A673 (cell line): ENCODE results near the gene USHBP1. TPM values are rescaled to one million over a fixed set of nuclear protein-coding genes. Genes with fewer than 3 reads are reported as not detected.
A peak's percentile ranks its signal among the peaks of the same experiment; 100 is the strongest.

Experiments
- BruUV-seq: library from RNA; stranded (reverse); fragments of 400-500 nt; replicated peaks from 2 replicates; lab custom pipeline; 2021; lab: Mats Ljungman, UMichigan
- CTCF ChIA-PET: fragments of 300-600 bp; sonication (Branson Sonifier 250); formaldehyde crosslinking; loops from one replicate; lab custom pipeline; 2022; ENCODE audit warnings: antibody characterized with exemption; lab: Charles Lee
- POLR2A ChIA-PET: fragments of 300-600 bp; sonication (Branson Sonifier 250); formaldehyde crosslinking; loops from one replicate; lab custom pipeline; 2022; ENCODE audit warnings: antibody characterized with exemption; ENCODE audit not compliant: low non-redundant PET; lab: Charles Lee
- DNase-seq: peaks from one replicate; pipeline ENCODE4 v3.0.0-alpha.2; 2015; ENCODE audit warnings: low spot score
- H3K27ac ChIP-seq: fragments of 200-600 bp; sonication (generic); 2 replicates; pipeline ENCODE4 v1.5.1; 2016; ENCODE audit warnings: mixed run types, low read depth, mild to moderate bottlenecking, mixed read lengths, antibody characterized with exemption, low read length; ENCODE audit not compliant: poor library complexity, severe bottlenecking
- H3K27me3 ChIP-seq: fragments of 200-600 bp; sonication (generic); replicated peaks from 2 replicates; pipeline ENCODE4 v1.6.1; 2017; ENCODE audit warnings: mixed run types, low read depth, mild to moderate bottlenecking, mixed read lengths, antibody characterized with exemption, low read length; ENCODE audit not compliant: insufficient read depth, poor library complexity
- H3K36me3 ChIP-seq: fragments of 200-600 bp; sonication (generic); 2 replicates; pipeline ENCODE4 v1.6.1; 2016; ENCODE audit warnings: mixed run types, mild to moderate bottlenecking, mixed read lengths, antibody characterized with exemption, low read length; ENCODE audit not compliant: insufficient read depth, poor library complexity, severe bottlenecking
- H3K4me1 ChIP-seq: fragments of 200-600 bp; sonication (generic); 2 replicates; pipeline ENCODE4 v1.6.1; 2017; ENCODE audit warnings: mixed run types, mild to moderate bottlenecking, mixed read lengths, antibody characterized with exemption, low read length; ENCODE audit not compliant: insufficient read depth, poor library complexity, severe bottlenecking
- H3K4me3 ChIP-seq: fragments of 200-600 bp; sonication (generic); 2 replicates; pipeline ENCODE4 v1.5.1; 2016; ENCODE audit warnings: low read depth, mixed run types, mild to moderate bottlenecking, mixed read lengths, low read length; ENCODE audit not compliant: poor library complexity, severe bottlenecking
- H3K9me3 ChIP-seq: fragments of 200-600 bp; sonication (generic); 2 replicates; pipeline ENCODE4 v1.6.1; 2016; ENCODE audit warnings: mixed run types, low read depth, mild to moderate bottlenecking, mixed read lengths, antibody characterized with exemption, low read length; ENCODE audit not compliant: poor library complexity, severe bottlenecking
- EZH2 ChIP-seq: fragments of 200-600 bp; sonication (generic); IDR thresholded peaks from 2 replicates; pipeline ENCODE4 v1.6.1; 2017; ENCODE audit warnings: borderline replicate concordance, low read depth, mild to moderate bottlenecking, mixed read lengths, antibody characterized with exemption, low read length; ENCODE audit not compliant: poor library complexity, severe bottlenecking
- intact Hi-C: fragments of 100-400 bp; cut with micrococcal nuclease; formaldehyde crosslinking; loops from one replicate; pipeline ENCODE4 v1.10.0; 2022; ENCODE audit not compliant: unreplicated experiment
- total RNA-seq: library from RNA; stranded (reverse); gene quantifications from 2 replicates; pipeline ENCODE4 v1.2.3, GENCODE V29; 2021
- TF ChIP-seq, protein P1 (sequence below): fragments of 300-800, 200-600 bp; sonication (generic); conservative IDR thresholded peaks from 2 replicates; pipeline ENCODE4 v1.5.1; 2017; ENCODE audit warnings: low read depth, mild to moderate bottlenecking, antibody characterized with exemption, low read length, moderate library complexity, mixed read lengths

USHBP1 gene
- total RNA-seq, 1 experiment from 2014 or later: not detected

DNA sequence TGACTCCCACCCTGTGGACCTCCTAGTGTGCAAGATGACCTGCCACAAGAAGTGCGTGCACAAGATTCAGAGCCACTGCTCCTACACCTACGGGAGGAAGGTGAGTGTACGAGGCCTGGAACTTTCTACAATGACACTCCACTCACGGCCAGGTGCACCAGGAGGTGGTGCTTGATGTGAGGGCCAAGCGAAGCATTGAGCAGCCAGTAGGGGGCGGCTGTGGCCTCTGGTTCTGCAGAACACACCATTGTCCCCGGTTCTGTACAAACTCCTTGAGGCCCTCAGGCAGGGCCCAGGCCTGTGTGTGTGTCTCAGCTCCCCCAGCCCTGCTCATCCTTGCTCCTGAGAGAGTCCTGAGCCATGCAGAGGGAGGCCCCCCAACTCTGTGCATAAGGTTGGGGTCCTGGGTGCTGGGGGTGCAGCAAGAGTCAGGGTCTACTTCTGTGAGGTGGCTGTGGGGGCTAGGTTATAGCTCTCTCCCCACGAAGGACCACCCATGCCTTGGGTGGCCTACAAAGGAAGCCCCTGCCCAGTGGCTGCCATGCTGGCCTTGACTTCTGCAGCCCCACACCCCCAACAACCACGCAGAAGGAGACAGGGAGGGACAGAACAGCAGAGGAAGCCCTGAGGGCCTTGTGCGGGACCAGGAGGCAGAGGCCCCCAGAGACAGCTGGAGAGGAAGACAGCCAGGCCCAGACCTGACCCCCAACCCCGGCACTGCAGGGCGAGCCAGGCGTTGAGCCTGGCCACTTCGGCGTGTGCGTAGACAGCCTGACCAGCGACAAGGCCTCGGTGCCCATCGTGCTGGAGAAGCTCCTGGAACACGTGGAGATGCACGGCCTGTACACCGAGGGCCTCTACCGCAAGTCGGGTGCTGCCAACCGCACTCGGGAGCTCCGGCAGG, 59.1 kb downstream of the USHBP1 start:
- Histone ChIP-seq H3K27ac (no peak overlapping the region), H3K9me3 (no peaks in the 10 kb centered on the region), H3K27me3 (no peaks in the 10 kb centered on the region), H3K4me1 (no peaks in the 10 kb centered on the region), H3K4me3 (no peak overlapping the region), H3K36me3 (peaks cover 20% of the 10 kb centered on the region)
- BruUV-seq: no TSS peak
- TF ChIP-seq, protein P1, sequence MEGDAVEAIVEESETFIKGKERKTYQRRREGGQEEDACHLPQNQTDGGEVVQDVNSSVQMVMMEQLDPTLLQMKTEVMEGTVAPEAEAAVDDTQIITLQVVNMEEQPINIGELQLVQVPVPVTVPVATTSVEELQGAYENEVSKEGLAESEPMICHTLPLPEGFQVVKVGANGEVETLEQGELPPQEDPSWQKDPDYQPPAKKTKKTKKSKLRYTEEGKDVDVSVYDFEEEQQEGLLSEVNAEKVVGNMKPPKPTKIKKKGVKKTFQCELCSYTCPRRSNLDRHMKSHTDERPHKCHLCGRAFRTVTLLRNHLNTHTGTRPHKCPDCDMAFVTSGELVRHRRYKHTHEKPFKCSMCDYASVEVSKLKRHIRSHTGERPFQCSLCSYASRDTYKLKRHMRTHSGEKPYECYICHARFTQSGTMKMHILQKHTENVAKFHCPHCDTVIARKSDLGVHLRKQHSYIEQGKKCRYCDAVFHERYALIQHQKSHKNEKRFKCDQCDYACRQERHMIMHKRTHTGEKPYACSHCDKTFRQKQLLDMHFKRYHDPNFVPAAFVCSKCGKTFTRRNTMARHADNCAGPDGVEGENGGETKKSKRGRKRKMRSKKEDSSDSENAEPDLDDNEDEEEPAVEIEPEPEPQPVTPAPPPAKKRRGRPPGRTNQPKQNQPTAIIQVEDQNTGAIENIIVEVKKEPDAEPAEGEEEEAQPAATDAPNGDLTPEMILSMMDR: peak; percentile 74
- TF ChIP-seq EZH2: no peak
- peak; percentile 60 for DNase-seq
- CTCF ChIA-PET: interaction anchor here (1.0 kb wide), 1 partner anchor 38 kb away, joined by 3 read pairs; no protein-coding TSS in a partner anchor
- POLR2A ChIA-PET: interaction anchor here (0.6 kb wide), 1 partner anchor 594 kb away, joined by 3 read pairs; no protein-coding TSS in a partner anchor
- intact Hi-C loops: loop anchor here (2.0 kb wide), 1 partner anchor 77 kb away; no protein-coding TSS in a partner anchor

DNA sequence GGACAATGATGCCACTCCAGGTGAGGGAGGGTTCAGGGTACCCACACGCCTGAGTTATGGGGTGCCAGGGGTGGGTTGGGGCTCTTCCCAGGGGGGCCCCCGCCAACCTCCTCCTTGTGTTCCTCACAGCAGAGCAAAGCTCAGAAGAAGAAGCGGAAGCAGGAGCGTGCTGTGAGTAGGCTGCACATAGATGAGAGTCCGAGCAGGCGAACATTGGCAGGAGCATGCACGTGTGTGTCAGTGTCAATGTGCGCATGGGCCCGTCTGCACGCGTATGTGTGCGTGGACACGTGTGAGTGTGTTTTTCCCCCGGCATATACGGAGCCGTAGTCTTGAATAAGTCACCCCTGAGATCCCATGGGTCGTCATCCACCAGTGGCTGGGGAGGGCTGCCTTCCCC, 61.8 kb downstream of the USHBP1 start:
- Histone ChIP-seq H3K27me3 (no peaks in the 10 kb centered on the region), H3K36me3 (peaks cover 30% of the 10 kb centered on the region), H3K27ac (no peak overlapping the region), H3K4me1 (no peaks in the 10 kb centered on the region), H3K9me3 (no peaks in the 10 kb centered on the region), H3K4me3 (no peak overlapping the region)
- intact Hi-C loops: no loop called here
- no TSS peak for BruUV-seq
- POLR2A ChIA-PET: no interaction called here
- TF ChIP-seq EZH2: no peak
- TF ChIP-seq, protein P1: no peak
- DNase-seq: no peak
- CTCF ChIA-PET: no interaction called here

DNA sequence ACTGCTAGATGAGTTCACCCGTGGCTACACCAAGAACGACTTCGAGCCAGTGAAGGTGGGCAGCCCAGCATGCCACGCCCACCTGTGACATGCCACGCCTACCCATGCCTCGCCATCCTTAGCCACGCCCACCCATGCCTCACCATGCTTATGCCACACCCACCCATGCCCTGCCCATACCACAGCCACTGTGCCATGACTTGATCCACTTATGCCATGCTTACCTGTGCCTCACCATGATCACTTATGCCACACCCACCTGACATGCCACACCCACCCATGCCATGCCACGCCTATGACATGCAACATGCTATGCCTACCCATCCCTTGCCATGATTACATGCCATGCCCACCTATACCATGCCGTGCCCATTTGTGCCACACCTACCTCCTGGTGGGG, 62.3 kb downstream of the USHBP1 start:
- ChIA-PET POLR2A (no interaction called here), CTCF (no interaction called here)
- no peak for TF ChIP-seq EZH2
- TF ChIP-seq, protein P1: no peak
- peaks cover 32% of the 10 kb centered on the region for H3K36me3 ChIP-seq
- peak; percentile 33 for DNase-seq
- intact Hi-C loops: no loop called here
- H3K4me1 ChIP-seq: no peaks in the 10 kb centered on the region
- H3K9me3 ChIP-seq: no peaks in the 10 kb centered on the region
- no peaks in the 10 kb centered on the region for H3K27me3 ChIP-seq
- BruUV-seq: no TSS peak
- H3K27ac ChIP-seq: no peak overlapping the region
- no peak overlapping the region for H3K4me3 ChIP-seq
